GOT3 (cell line): ENCODE measurements around the gene PLEKHH1.

ENCODE experiments used
- DNase-seq: peaks from one replicate; lab custom pipeline; 2025; ENCODE audit warnings: mixed read lengths; lab: John Stamatoyannopoulos, UW

PLEKHH1 gene

DNA sequence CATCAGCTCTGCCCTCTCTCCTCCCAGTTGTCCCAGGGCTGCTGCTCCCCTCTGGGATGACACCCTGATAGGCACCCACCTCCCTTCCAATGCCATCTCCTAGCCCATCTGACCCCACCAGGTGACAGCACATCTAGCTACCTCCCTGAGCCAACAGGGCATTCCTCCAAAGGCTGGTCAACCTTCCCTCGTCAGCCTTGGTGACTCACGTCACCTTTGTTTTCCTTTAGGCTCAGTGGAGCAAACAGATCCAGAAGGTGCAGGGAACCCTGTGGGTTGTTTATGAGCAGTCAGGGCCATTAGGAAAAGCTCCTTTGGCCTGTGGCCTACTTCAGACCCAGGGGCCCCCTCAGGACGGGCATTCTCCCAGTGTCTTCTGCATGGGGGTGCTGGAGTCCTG, 34.6 kb downstream of the PLEKHH1 start:
- DNase-seq: no peak

DNA sequence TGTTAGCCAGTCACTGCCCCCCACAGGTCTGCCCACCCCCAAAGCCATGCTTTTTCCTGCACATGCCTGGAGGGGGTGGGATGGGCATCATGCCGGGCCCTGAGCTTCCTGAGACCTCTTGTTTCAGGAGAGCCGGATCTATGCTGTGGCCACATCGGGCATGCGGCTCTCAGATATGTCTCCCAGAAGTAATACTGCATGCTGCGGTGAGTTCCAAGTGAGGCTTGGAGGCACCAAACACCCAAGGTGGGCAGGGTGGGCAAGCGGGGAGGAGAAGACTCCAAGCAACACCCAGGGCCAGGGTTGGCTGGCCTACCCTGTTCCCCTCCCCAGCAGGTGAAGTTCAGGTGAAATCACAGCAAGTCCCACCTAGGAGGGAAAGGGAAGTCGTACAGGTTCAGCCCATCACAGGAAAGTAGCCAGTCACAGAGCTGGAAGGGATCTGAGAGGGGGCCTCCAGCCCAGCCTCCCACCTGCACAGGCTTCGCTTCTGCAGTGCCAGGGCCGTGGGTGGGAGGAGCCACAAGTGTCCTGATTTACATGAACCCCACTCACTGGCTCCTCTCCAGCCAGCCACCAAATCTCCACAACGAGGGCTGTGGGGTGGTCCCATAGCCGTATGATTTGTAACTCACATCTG, 36.0 kb downstream of the PLEKHH1 start:
- DNase-seq: no peak

DNA sequence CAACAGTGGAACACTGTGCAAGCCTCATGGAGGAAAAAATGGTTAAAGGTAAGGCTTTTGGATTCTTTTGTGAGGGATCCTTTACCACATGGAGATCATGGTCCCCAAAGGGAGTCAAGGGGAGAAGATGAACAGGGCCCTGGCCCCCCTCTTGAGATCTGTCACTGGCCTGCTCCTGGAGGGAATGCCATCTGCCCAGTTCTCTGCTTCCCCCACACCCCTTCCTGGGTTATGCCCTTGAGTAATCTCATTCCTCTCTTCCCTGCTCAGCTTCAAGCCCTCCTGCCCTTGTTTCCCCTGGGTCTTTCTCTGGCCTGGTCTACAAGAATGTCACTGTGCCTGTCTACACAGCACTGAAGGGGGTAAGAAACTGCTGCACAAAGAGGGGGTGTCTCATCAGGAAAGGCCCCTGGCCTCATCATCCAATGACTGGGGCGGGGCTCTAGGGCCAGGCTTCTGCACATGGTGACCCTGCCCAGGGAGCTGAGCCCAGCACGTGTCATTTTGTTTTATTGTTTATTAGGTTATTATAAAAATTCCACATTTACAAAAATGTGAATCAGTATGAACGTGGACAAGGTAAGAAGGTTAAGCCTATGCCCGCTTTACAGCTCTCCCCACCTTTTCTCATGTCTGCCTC, 36.7 kb downstream of the PLEKHH1 start:
- DNase-seq: no peak

DNA sequence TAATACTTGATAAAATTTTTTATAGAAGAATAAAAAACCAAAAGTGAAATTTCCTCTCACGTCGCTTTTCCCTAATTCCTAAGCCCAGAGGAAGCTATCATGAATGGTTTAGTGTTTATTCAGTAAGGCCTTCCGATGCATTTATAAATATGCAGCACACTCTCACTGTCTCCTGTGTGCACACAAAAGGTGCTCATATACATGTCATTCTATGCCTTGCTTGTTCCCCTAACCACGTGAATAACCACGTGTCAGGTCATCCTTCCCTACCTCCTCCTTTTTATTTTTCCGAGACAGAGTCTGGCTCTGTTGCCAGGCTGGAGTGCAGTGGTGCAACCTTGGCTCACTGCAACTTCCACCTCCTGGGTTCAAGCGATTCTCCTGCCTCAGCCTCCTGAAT, 37.4 kb downstream of the PLEKHH1 start:
- DNase-seq: no peak

DNA sequence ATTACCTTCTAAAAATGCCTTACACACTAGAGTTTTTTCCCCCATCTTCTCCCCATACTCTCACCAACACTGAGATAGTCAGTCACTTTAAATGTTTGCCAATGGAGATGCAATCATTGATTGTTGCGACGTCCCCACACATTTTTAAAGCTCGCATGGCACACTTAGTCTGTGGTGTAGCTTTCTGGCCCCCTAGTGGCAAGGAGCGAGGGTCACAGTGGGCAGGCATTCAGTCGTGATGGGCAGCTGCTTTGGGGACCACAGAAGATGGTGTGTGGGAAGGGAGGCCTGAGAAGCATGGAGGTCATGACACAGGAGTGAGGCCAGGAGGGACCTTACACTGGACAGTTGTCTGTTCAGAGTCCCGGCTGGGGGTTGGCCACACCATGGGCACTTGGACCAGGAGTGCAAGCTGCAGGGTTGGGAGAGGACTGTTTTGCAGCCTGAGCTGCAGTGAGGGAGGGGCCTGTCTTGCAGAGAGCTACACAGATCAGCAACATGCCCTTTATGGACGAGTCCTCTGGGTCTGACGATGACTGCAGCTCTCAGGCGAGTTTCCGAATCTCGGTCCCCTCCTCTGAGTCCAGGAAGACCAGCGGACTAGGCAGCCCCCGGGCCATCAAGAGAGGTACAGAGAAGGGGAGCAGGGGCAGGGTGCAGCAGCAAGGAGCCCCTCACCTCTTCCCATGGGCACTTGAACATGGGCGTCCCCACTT, 38.3 kb downstream of the PLEKHH1 start:
- peak; percentile 6 for DNase-seq

DNA sequence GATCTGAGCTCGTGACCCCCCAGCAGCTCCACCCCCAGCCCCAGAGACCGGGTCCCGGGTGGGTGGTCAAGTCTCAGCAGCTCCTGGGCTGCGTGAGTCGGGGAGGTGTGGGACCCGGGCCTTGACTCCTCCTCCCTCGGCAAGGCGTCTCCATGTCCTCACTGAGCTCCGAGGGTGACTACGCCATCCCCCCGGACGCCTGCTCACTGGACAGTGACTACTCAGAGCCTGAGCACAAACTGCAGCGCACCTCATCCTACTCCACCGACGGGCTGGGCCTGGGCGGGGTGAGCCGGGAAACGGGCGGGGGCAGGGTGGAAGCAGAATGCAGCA, 38.9 kb downstream of the PLEKHH1 start:
- DNase-seq: no peak

DNA sequence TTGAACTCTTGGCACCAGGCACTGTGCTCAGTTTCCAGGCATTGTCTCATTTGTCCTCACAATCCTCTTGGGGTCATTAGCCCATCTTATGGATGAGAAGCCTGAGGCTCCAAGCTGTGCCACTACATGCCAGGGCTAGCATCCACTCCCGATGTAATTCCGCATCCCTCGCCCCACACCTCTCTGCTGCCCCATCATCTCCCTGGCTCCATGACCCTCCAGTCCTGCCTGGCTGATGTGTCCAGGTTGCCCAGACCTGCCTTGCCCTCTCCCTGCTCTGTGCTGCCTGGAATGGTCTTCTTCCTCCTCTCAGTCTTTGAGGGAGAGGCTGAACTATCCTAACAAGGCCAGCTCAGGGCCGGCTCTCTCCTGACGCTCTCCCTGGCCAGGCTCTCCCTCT, 39.5 kb downstream of the PLEKHH1 start:
- DNase-seq: no peak

DNA sequence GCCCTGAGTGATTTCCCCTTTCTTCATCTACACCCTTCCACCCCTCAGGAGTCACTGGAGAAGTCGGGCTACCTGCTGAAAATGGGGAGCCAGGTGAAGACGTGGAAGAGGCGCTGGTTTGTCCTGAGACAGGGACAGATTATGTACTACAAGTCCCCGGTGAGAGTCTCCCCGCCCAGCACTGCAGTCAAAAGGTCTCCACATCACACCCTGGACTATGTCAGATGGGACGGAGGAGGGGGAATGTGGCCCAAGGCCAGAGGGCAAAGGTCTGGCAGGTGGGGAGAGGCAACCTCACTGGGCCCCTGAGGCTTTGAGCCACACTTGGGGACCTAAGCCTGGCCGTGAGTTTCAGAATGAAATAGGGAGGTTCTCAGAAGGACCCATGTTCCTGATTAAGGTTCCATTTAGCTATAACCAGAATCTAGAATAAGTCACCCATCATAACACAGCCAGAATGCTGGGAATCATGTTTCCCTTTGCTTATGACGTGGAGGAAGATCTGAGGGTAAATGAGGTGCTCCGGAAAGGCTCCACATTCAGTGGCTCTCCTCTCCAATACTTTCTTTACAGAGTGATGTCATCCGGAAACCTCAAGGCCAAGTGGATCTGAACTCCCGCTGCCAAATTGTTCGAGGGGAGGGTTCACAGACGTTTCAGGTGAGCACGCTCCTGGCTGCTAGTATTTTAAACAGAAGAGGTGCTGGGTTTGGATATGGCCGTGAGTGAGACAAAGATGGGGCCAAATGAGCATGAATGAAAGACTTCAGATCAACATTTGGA, 40.3 kb downstream of the PLEKHH1 start:
- no peak for DNase-seq

DNA sequence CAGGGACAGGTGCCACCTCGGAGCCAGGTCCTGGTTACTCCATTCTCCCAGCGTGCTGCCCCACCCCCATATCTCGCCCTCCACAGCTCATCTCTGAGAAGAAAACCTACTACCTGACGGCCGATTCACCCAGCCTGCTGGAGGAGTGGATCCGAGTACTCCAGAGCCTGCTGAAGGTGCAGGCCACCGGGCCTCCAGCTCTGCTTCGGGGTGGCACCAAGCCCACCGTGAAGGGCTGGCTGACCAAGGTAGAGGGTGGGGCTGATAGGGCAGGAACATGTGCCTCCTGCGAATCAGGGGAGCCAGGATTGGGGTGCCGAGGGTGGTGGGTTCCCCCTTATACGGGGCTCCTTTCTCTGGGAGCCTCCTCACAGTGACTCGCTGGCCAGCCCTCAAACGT, 41.1 kb downstream of the PLEKHH1 start:
- no peak for DNase-seq

DNA sequence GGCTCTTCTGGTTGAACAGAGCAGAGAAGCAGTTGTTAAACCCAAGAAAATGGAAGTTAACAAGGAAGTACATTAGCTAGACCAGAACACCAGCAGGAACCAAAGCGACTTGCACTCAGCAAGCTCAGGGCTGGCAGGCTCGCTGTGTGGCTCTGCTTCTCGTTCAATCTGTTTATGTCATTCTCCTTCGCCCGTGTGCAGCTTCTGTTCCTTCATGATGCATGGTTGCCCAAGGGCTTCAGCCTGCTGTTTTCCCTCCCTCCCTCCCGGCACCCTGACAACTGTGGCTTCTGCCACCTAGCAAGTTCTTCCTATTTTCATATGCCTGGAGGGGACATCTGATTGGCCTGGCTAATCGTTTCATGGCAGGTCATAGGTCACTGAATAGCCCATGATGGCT, 41.7 kb downstream of the PLEKHH1 start:
- no peak for DNase-seq

DNA sequence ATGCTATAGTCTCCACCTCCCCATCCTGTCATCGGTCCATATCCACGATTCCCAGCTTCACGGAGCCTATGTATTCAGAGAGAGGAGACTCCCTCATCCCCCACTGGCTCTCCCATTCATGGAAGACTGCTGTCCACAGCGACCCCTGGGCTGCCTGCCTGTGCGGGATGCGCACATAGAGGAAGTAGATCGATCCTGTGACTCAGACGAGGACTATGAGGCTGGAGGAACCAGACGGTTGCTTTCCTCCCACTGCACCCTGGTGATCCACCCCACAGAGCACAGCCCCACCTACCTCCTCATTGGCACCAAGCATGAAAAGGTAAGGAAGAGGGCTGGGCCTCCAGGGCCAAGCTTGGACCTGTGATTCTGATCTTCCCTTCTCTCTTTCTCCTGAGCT, 42.6 kb downstream of the PLEKHH1 start:
- no peak for DNase-seq

DNA sequence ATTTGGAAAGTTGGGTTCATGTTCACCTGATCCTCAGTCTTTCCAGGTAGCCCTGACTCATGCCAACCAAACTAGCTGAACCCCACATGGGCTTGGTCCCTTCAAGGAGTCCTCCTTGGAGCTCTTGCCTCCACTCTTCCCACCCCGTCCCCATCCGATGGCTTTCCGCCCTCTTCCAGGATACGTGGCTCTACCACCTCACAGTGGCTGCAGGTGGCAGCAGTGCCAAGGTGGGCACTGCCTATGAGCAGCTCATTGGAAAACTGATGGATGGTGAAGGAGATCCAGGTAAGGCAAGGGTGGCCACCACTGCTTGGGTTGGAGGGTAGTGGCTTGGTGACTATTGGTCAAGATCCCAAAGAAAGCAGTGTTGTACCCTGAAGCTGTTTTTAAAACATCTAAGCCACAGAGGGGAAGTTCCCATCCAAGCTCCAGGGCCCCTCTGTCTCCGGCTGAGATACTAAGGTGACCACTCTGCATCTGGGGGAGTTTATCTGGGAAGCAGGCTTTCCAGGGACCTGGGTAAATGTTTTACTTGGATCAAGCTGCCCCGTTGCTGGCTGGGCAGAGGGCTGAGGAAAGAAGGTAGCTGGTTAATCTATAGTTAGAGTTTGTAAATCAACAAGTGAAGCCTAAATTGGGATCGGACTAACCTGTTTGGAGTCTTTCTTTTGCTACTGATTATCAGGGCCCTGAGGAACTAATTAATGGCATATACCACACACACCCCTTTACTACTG, 43.3 kb downstream of the PLEKHH1 start:
- no peak for DNase-seq

DNA sequence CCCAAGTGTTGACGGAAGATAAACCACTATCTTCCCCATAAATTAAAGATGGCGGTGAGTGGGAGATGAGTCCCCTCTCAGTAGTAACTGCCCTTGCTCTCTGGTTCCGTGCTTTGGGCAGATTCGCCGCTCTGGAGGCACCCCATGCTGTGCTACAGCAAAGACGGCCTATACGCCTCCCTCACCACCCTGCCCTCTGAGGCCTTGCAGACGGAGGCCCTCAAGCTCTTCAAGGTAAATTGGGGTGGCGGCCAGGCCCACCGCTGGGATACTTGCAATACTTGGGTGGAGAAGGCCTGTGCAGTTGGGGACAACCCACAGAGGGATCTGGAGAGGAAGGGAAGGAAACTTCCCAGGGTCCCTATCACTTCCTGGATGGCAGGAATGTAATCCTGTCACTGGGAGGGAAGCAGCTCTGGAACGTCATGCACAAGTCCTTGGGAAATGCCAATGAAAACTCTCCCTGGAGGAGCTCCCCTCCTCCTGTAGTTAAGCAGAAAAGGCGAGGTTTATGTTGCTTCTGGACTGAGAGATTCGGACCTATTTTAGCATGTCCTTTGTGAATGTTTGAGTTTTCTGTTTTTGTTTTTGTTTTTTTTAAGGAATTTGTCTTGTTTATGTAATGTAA, 44.2 kb downstream of the PLEKHH1 start:
- no peak for DNase-seq

DNA sequence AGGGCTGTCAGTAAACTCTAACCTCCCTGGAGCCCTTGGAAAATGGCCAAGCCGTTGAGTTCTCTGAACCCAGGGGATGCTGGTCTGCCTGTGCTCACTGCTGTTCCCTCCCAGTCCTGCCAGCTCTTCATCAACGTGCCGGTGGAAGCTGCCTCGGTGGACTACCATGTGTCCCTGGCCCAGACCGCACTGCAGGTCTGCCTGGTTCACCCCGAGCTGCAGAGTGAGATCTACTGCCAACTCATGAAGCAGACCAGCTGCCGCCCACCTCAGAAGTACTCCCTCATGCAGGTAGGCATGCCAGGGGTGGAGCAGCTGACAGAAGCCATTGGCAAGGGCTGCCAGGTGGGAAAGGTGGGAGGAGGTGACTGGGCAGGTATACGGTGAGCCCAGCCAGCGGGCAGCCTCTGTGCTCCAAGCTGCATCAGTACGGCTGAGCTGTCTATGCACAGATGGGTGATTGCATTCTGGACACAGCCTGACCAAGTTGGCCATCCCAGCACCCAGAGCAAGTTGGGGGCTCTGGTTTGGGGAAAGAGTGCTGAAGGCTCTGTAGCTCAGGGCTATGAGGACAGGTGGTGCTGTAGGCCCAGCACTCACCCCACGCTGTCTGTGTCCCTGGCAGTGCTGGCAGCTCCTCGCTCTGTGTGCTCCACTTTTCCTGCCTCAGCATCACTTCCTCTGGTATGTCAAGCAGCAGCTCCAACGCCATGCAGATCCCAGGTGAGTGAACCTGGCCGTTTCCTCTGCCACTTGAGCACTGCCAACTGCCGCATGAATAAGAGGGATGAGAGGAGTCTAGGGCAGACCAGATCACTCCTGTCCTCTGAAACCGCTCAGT, 45.0 kb downstream of the PLEKHH1 start:
- DNase-seq: no peak

DNA sequence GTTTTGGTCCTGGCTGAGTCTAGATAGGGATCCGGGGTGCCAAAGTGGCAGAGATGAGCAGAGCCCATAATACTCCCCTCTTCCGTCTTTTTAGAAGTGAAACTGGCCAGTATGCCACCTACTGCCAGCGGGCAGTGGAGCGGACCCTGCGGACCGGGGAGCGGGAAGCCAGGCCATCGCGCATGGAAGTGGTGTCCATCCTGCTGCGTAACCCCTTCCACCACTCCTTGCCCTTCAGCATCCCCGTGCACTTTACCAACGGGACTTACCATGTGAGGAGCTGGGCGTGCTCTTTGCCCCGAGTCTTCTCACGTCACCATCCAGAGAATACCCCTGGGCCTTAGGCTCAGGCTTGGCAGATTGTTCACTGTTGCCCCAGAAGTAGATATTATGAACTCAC, 46.0 kb downstream of the PLEKHH1 start:
- DNase-seq: no peak

DNA sequence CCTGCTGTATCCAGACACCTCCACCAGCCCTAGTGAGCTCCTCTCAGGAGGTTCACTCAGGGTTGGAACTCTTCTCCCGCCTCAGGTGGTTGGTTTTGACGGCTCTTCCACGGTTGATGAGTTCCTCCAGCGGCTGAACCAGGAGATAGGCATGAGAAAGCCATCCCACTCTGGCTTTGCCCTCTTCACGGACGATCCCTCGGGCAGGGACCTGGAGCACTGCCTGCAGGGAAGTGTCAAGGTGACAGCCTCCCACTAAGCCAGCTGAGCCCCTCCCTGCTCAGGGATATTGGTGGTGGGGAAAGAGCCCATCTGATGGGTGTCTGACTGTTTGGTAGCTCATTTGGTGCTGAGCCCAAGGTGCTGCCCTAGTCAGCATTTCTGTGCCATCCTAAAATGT, 46.5 kb downstream of the PLEKHH1 start:
- no peak for DNase-seq

DNA sequence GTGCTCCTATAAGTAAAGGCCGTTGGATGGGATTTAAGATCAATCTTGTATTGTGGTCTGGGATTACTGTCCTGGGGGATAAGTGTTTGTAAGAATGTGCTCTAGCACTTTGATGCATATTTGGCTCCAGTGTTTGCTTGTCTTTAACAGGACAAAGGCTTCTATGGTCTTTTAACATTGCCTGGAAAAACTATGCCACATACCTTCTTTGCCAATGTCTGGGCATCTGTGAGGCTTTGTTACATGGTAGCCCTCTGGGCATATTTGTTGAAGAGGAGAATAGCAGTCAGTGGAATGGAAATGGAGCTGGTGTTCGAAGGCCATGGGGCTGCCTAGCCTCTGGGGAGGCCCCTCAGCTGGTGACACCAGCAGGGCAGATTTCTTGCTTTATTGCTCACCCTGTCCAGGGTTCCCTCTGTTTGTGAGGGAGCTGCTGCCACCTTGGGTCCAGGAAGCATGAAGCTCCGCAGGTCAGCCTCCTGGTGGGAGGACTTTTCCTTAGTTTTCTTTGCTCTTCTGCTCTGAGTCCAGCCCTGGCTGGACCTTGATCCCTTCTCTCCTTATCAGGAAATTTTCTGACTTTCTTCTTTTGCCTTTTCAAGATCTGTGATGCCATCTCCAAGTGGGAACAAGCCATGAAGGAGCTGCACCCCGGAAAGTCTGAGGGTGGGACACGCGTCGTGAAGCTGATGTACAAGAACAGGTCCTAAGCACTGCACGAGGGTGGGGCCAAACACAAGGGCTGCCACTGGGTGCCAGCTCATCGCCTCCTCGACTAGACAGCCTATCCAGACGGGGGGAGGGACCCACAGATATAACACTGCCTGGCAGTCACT, 47.5 kb downstream of the PLEKHH1 start:
- DNase-seq: no peak

DNA sequence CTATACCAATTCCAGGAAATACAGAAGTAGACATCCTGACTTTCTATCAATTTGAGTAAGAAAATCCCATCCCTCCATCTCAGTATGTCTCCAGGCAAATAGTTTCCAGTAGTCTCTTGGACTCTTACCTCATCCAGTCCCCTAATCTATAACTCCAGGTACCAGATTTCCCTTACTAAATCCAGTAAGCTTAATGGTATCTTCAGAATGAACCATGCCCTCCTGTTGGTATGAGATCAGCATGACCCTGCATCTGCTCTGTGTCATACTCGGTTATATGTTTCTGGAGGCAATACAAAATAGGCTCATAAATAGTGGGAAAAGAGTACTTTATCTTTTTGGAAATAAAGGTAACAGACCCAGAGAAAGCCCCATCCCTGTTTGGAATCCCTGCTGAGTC, 48.6 kb downstream of the PLEKHH1 start:
- DNase-seq: no peak

DNA sequence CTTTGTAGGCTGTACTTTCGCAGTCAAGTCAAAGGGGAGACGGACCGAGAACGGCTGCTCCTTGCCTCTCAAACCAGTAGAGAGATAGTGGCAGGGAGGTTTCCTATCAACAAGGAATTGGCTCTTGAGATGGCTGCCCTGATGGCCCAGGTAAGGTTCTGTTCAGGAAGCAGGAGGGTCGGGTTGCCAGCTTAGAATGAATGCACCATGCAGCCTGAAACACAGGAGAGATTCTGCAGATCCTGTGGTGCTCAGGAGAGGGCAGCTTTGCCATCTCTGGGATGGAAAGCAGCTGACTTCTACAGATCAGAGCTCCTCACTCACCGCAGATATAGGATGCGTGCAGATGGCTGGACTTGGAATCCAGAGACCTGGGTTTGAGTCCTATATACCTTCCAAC, 49.0 kb downstream of the PLEKHH1 start:
- DNase-seq: no peak
